HG03457 (cell line): ENCODE results near the gene SERPINB4.

ENCODE experiments used
- ATAC-seq: cut with Tn5 transposase; IDR thresholded peaks from one replicate; pipeline ENCODE4 v1.9.1; 2021; ENCODE audit warnings: moderate number of reproducible peaks; ENCODE audit not compliant: unreplicated experiment

The SERPINB4 gene

DNA sequence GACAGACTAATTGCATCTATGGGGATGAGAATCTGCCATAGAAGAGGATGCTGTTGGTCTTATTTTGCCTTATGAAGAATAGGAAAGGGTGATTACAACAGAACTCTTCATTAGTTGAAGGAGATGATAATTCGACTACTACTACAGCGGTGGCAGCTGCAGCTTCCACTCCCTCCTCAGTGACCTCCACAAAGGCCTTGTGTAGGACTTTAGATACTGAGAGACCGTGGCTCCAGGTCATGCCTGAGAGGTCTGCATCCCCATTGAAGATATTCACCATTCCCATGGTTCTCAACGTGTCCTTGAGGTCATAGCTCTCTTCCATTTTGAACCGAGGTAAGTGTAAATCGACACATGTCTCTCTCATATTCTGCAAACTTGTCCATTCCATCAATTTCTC is 6.4 kb downstream of the SERPINB4 start:
- no peak for ATAC-seq

DNA sequence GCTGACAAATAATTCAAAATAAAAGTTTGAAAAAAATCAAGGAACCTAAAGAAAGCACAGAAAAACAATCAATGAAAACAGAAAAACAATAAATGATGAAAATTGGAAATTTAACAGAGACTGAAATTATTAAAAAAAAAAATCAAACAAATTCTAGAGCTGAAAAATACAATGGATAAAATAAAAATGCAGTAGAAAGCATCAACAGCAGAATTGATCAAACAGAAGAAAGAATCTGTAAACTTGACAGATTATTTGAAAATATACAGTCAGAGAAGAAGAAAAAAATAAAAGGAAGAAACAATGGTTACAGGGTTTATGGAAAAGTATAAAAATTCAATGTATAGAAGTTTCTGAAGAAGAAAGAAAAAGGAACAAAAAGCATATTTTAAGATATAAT is 16.2 kb downstream of the SERPINB4 start:
- no peak for ATAC-seq

DNA sequence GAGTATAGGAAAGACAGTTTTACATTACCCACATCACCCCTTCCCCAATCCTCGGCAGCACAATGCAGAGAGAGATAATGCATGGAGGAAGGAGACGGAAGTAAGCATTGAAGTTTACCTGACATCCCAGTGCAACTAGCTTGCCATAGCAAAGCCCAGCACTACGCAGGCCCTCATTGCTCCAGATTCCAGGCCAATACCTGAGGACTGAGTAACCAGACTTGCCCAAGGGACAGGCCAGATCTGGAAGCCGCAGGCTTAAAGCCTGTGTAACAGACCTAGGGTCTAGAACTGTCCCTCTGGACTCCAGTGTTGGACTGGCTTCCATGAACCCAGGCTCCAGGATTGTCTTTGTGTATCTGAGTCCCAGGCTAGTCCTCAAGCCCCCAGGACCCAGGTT is 17.6 kb downstream of the SERPINB4 start:
- no peak for ATAC-seq

DNA sequence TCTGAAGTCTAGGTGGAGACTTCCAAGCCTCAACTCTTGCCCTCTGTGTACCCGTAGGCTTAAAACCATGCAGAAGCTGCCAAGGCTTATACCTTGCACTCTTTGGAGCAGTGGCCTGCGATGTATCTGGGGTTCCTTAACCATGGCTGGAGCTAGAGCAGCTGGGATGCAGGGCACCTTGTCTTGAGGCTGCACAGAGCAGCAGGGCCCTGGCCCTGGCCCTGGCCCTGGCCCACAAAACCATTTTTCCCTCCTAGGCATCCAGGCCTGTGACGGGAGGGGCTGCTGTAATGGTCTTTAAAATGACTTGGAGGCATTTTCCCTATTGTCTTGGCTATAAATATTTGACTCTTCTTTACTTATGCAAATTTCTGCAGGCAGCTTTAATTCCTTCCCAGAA is 19.2 kb downstream of the SERPINB4 start:
- ATAC-seq = no peak

DNA sequence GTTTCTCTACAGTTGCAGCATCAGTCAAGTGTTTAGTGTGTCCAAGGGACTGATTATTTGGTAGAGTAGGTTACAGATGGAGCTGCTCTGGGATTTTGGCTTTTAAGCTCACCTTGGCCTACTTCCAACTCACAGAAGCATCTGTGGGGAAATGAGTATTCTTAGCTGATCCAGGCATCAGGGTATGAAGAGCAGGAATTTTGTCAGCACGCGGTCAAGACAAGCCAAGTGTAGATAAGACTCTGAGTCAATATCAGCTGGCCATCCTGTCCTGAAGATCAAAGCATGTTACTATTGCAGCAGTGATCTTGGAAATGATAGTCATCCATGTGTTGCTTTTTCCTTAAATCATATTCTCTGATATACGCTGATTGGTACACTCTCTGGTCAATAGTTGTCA is 24.4 kb downstream of the SERPINB4 start:
- no peak for ATAC-seq

DNA sequence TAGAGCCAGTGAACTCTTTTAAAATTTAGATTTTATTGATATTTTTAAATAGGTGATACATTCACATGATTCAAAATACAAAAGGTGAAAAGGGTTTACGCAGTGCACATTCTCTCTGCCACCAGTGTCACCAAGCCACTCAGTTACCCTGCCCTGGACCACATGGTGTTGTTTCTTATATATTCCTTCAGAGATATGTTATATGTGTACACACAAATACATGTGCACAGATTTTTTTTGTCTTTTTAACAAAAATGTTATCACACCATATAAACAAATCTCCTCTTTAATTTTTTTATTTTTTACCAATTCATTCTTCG is 26.2 kb downstream of the SERPINB4 start:
- no peak for ATAC-seq

DNA sequence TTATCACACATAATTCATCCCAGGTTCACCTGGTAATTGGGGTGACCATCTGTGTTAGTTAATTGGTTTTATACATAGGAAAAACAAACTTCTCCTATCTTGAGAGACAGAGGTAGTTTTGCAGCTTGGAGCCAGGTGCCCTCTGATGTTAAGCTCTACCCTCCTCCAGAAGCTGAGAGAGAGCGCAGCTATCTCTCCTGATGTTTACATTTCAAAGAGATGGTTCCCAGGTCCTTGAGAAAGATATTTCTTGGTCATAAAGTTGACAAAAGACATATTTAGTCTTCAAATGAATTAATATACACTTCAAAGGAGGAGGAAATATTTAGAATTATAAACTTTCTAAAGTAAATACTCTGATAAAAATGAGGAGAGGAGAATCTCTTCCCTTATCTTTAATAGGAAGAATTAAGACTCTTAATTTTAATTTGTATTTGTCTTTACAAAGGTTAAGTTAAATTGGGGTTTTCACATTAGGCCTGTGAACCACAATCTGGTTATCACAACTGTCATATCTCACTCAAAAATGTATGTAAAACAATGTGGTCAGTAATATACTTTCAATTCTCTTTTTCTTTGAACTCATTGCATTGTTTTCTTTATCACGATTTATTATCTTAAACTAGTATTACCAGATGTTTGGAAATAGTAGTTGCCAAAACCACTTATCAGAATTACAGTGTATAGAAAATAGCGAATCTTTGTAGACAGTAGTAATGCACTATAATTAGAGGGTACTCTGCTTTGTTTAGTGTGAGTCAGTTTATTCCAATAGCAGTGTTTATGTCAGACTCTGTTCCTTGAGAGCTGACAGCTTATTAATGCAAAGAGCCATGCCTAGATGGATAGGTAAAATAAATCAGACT is 26.8 kb downstream of the SERPINB4 start:
- peak; percentile 79 for ATAC-seq

DNA sequence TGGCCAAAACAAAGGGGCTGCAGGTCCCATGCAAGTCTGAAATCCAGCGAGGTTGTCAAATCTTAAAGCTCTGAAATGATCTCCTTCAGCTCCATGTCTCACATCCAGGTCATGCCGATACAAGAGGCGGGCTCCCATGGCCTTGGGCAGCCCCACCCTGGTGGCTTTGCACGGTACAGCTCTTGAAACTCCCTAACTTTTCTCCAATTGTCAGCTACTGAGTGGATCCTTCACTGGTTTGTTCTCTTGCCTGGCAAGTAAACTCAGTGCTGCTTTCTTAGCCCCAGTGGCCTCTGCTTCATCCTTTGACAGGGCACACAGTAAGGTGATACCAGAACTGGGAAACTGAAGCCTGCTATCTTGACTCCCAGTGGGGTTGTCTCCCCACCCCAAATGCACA is 30.6 kb downstream of the SERPINB4 start:
- no peak for ATAC-seq

DNA sequence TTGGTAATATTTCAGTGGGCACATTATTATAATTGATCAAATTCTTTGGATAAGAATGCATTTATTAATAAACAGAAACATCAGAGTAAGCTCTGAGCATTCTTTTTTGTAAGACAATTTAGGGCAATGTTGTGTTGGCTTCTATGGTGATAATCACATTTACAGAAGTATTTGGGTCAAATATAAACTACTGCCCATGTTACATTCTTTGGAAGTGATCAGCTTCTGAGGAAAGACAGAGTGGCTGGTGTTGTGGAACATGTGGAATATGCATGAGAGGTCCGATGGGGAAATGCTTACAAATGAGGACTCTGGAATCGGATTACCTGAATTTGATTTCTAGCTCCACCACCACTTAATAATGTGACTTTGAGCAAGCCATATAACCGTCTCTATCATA is 37.5 kb downstream of the SERPINB4 start:
- no peak for ATAC-seq

DNA sequence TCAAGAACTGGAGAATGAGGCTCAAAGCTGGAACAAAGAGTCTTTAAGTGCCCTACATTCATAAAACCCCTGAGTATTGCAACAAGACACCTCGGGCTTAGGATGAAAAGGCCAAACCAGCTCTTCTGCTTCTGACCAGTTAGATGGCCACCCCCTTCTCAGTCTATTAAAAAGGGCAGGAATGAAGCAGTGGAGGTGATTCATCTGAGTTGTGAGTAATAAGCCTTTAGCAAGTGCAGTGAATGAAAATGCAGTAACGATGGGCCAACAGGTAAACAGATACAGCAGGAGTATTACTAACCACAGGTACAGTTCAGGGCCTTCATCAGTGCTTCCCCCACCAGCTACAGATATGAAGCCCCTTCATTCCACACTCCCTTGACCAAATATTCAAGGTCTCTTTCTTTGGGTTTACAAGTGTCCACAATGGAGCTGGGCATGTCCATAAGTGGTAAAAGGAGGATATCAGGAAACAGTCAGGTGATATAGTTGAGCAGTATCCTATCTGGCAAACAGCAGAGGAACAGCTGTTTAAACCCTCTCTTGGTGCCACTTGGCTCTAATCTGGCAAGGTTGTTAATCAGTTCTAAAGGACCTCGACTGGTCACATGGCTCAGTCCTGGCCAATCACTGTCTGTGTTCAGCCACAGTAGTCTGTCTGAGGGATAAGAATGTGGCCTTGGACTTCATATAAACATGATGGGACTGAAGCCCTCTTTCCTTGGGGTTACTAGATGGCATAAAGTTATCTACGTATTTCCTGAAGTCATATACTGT is 39.1 kb downstream of the SERPINB4 start:
- no peak for ATAC-seq

DNA sequence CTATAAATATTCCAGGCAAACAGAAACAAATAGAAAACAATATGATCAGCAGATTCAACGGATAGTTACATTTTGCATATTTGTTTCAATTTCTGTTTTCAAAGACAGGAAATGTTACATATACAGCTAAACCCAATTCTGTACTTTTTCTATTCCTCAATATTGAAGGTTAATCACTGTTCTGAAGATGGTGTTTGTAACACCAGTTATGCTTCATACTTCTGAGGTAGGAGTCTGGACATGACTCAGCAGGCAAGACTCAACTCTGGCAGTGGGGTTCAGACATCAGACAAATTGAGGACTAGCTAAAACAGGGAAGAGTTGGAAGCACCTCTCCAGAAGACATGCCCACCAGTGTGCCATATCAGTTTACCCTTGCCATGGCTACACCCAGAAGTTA is 40.3 kb downstream of the SERPINB4 start:
- peak; percentile 94 for ATAC-seq

DNA sequence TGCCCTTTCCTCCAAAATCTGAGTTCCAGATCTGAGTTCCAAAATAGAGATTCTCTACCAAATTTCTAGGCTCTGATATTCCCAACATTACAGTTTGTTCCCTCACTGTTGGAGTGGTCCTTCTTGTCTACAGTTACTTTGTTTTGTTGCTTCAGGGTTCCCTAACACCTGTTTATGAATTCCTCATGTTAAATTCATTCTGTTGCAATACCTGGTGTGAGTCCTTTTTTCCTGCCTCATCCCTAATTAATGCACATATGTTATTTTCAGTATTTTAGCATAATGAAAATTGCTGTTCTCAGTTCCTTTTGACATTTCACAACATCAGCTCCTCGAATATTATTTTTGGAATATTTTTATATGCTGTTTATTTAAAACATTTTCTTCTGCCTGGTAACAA is 40.7 kb downstream of the SERPINB4 start:
- ATAC-seq = no peak

DNA sequence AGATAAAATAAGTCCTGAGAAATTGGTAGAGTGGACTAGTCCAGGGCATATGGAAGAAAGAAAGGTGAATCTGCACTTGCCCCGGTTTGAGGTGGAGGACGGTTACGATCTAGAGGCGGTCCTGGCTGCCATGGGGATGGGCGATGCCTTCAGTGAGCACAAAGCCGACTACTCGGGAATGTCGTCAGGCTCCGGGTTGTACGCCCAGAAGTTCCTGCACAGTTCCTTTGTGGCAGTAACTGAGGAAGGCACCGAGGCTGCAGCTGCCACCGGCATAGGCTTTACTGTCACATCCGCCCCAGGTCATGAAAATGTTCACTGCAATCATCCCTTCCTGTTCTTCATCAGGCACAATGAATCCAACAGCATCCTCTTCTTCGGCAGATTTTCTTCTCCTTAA is 47.1 kb downstream of the SERPINB4 start:
- no peak for ATAC-seq

DNA sequence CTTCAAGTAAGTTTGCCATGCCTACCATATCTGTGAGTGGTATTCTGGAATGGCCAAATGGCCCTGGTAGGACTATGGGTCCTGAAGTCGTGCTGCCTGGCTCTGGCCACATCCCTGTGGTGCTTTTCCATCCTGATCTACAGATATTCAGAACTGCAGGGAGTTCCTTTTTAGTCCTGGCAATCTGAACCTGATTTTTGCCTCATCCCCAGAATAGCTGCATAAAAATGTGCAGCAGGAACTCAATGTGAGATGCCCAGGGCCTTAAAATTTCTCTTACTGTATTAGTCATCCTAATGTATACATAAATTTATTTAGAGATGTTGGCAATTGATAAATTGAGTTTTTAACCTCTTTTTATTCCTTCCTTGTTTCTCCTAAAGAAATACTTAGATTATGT is 51.6 kb downstream of the SERPINB4 start:
- ATAC-seq = no peak

DNA sequence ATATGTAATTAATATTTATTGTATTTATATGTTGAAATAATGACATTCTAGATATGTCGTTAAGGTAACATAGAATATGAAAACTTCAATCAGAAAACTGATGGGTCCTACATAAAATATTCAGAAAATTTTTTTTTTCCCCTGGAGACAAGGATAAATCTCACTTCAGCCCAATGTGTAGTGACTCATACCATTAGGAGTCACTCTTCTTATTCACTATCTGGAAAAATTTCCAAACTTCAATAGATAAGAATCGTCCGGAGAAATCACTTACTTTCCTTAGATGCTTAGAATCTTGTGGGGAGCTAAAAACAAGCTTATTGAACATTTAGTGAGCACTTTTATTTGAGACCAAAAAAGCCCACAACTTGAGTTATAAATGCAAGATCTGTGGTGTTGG is 52.3 kb downstream of the SERPINB4 start:
- ATAC-seq = no peak

DNA sequence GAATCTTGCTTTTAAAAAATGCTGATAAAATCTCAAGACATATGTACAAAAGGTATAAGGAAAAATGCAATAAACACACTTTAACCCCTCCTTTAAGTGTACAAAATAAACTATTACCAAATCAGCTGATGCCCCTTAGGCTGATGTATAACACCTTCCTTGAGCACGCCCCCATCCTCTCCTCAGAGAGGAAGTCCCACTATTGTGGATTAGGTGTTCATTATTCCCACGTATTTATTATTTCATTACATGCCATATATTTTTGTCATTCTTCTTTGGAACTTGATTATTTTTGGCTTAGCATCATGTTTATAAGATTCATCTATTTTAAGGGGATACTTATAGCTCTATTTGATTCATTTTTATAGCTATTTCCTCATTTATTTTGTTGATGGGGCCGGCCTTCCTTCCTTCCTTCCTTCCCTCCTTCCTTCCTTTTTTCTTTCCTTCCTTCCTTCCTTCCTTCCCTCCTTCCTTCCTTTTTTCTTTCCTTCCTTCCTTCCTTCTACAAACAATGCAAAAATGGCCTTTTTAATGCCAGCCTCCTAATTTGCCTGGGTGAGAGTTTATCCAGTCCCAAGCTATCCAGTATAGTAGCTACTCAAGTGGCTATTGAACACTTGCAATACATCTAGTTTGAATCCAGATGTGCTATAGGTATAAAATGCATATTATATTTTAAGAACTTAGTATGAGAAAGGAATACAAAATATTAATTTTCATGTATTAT is 52.9 kb downstream of the SERPINB4 start:
- no peak for ATAC-seq

DNA sequence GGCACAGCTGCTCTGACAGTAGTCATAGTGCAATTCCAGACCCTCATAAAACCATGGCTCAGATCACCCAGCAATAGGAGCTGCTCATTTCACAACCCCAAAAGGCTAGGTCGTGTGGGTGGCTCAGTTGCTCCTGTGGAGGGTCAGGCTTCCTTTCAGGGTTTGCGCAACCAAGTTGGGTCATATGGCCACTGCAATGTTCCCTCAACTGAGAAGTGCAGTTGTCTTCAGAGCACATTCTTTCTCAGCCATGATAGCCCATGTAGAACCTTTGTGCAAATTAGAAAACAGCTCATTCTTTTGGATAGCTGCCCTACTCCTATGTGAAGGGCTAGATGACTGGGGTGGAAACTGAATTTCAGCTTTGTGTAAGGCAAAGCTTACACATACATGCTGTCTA is 53.7 kb downstream of the SERPINB4 start:
- no peak for ATAC-seq

DNA sequence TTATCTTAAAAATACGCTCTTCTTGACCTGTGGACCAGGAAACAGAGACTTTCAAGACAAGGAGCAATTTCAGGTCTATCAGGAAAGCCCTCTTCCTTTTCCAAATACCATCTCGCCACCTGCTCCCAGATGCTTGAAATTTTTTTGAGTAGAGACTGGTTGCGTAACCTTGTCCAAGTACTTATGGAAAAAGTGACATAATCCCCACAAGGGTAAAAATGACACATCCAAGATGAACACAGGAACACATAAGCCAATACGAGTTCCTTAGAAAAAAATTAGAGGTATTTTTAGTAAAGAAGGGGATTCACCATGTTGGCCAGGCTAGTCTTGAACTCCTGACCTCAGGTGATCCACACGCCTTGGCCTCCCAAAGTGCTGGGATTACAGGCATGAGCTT is 55.1 kb downstream of the SERPINB4 start:
- no peak for ATAC-seq
